ENCODE measurements around the gene EFCAB6.

EFCAB6 gene

DNA sequence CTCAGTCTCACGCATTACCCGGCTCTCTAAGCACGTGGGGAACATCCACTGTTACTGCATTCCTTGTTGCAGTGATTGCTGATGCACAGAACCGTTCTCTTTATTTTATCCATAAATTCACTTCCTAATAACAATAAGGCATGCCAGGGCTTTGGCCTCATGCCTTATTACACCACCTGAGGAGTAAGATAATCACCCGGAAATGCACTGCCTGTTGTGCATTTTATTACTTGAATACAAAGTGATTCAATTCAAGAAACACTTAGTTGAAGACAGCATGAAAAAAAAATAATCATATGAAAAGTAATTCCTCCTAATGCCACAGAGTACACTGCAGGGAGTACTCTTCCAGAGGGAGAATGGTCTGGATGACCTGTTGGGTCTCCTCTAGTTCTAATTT lies 19.2 kb downstream of the EFCAB6 start:
- DNase-seq, result no peak
- TF ChIP-seq POLR2A (IDR thresholded peaks at IDR 0.05; ENCODE audit: low read length), result no peak
- TF ChIP-seq GATA1 (IDR thresholded peaks at IDR 0.05; ENCODE audit: low read depth, low read length), result no peak

DNA sequence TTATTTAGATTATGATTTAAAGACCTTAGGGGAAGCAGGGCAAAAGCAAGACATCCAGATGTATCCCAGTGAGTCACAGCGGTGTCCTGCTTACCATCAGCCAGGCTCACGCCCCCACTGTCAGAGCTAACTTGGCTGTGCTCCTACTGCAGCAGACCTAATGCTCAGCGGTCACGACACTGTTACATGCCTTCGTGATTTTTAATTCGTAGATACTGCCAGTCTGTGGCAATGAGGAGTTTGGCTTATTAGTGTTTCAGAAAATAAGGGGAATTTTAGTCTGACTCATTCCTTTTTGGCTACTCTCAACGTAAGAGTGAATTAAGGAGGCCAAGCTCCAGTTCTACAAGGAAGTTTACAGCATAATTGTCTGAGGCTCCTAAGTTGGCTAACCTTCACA lies 22.7 kb downstream of the EFCAB6 start:
- DNase-seq, result no peak
- TF ChIP-seq POLR2A (IDR thresholded peaks at IDR 0.05; ENCODE audit: low read length), result no peak
- TF ChIP-seq GATA1 (IDR thresholded peaks at IDR 0.05; ENCODE audit: low read depth, low read length), result no peak

DNA sequence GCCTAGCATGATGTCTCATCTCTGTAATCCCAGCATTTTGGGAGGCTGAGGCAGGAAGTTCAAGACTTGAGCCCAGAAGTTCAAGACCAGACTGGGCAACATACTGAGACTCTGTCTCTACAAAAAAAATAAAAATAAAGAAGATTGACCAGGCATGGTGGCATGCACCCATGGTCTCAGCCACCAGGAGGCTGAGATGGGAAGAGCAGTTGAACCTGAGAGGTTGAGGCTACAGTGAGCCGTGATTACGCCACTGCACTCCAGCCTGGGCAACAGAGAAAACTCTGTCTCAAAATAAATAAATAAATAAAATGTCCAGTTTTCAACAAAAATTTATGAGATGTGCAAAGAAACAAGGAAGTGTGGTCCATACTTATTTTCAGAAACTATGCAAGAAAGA lies 28.3 kb downstream of the EFCAB6 start:
- no peak for DNase-seq
- TF ChIP-seq POLR2A (IDR thresholded peaks at IDR 0.05; ENCODE audit: low read length) (no peak), GATA1 (IDR thresholded peaks at IDR 0.05; ENCODE audit: low read depth, low read length) (no peak)

DNA sequence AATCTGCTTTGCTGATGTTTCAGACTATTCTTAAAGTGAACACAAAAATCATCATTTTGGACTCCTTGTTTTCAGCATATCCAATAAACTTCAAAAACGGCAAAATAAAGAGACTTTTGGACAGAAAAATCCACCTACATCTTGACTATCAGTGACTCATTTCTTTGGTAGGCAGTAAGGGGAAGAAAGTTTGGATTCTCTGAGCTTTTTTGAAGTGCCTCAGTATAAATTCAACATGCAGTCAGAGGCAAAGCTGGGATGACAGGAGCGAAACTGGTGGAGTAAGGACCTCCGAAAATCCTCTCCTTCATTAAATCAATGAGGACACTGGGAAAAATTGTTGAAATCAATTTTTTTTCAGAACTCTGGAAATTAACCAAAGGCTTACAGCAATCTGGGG lies 29.7 kb downstream of the EFCAB6 start:
- no peak for DNase-seq
- TF ChIP-seq POLR2A (IDR thresholded peaks at IDR 0.05; ENCODE audit: low read length), result no peak
- no peak for TF ChIP-seq GATA1 (IDR thresholded peaks at IDR 0.05; ENCODE audit: low read depth, low read length)

DNA sequence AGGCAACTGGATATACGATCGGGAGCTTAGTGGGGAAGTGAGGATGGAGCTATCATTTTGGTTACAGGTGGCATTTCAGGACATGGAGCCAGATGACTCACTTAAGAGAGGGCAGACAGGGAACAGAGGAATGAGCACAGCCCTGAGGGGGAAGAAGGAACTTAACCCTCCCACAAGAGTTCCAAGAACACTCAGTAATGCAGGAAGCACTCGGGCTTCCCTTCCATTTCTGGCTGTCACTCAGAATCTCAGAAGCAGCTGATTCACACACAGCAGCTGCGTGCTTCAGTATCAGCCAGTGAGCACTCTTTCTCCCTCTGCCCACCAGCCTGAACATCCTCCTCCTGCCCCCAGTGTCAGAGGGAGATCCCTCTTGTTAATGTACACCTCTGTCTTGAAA lies 34.8 kb downstream of the EFCAB6 start:
- DNase-seq, result no peak
- TF ChIP-seq GATA1 (IDR thresholded peaks at IDR 0.05; ENCODE audit: low read depth, low read length) (no peak), POLR2A (IDR thresholded peaks at IDR 0.05; ENCODE audit: low read length) (no peak)

DNA sequence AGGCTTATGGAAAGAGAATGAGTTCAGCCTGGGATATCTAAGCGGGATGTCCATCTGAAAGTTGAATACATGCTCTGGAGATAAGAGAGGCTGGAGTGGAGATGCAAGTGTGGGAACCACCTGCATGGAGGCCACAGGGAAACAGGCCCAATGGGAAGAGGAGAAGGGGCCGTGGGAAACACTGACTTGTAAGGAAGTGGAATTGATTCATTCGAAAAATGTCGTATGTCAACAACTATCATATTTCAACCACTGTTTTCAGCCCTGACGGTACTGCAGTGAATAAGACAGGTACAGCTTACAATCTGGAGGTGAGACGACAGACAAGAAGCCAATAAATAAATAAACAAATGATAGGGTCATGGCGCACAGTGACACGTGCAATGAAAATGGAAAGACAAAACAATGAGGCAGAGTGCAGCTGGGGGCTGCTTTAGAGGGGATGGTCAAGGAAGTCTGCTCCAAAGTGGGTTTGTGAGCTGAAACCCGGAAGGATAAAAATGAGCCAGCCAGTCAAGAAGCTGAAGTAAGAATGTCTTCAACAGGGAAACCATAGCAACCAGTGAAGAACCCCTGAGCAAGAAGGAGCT lies 35.9 kb downstream of the EFCAB6 start:
- no peak for DNase-seq
- TF ChIP-seq GATA1 (IDR thresholded peaks at IDR 0.05; ENCODE audit: low read depth, low read length), result no peak
- no peak for TF ChIP-seq POLR2A (IDR thresholded peaks at IDR 0.05; ENCODE audit: low read length)

DNA sequence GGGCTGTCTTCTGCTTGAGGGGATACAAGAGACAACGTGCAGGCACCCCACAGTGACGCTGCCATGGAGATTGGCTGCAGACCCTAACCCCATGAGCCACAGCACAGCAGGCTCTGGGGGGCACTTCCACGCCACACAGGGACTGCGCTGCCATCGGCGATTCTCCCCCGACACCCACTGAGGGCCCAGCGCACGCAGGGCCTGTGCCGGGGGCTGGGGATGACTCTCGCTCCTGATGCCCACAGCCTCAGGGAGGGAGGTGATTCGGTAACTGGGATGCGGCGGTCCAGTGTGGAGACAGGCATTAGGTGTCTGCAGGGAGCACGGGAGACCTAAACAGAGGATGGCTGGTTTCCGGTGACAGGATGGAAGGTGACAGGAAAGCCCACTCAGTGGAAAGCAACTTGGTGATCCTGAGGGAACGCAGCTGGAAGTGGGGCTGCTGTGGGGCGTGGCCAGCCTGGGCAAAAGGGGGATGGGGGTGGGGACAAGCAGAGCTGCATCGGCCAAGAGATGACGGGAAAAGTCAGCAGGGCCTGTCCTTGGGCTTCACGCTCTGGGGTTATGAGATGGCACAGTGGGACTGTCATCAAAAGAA lies 37.7 kb downstream of the EFCAB6 start:
- TF ChIP-seq GATA1 (IDR thresholded peaks at IDR 0.05; ENCODE audit: low read depth, low read length) (no peak), POLR2A (IDR thresholded peaks at IDR 0.05; ENCODE audit: low read length) (no peak)
- DNase-seq, result no peak

DNA sequence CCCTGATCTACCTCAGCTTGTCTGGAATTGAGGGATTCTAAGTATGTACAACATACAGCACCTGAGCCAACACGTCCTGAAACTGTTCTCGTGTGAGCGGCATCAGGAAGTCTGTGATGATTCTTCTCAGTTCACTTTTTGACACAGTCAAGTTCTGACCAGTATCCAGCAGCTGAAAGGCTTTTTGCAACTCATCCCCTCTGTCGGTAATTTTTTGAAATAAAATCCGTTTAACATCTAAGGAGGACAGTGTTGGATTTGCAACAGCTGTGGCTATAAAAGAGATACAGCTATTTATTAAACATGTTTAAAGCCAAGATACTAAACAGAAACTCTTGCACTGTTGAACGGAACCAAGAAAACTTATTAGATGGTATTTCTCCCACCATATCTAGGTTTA lies 39.3 kb downstream of the EFCAB6 start:
- DNase-seq, result no peak
- TF ChIP-seq GATA1 (IDR thresholded peaks at IDR 0.05; ENCODE audit: low read depth, low read length), result no peak
- no peak for TF ChIP-seq POLR2A (IDR thresholded peaks at IDR 0.05; ENCODE audit: low read length)

DNA sequence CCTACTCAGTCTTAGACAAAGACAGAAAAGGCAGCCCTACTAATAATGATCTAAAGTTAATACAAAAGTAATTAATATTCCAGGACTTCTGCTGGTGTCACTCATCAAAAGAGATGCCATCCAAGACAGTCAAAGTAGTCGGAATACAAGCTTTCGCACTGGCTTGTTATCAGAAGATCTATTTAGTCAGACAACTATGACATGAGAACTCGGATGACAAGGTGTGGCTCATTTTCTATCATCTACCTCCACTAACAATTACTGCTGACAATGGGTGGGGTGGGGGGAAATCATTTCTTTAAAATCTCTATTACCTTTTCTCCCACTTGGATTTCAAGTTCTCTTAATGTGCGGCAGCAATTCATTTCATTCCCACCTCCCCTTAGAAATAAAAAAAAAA lies 56.7 kb downstream of the EFCAB6 start:
- no peak for TF ChIP-seq GATA1 (IDR thresholded peaks at IDR 0.05; ENCODE audit: low read depth, low read length)
- TF ChIP-seq POLR2A (IDR thresholded peaks at IDR 0.05; ENCODE audit: low read length), result no peak
- no peak for DNase-seq

DNA sequence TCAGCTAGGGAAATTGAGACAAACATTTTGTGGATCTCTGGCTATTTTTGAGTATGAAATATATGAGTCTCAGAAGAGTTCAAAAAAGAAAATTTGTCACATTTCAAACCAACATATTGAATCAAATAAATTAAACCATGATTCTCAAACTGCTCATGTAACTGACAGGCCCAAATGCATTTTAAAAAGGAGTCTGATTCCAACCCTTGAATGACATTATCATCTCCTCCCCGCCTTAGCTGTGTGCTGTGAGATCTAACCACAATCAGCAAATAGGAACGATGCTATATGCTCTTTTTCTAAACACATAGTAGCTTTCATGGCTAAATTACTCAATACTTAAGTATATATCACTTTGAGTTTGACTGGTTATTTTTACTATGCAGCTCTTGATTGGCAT lies 57.1 kb downstream of the EFCAB6 start:
- TF ChIP-seq GATA1 (IDR thresholded peaks at IDR 0.05; ENCODE audit: low read depth, low read length) (no peak), POLR2A (IDR thresholded peaks at IDR 0.05; ENCODE audit: low read length) (no peak)
- DNase-seq, result no peak

DNA sequence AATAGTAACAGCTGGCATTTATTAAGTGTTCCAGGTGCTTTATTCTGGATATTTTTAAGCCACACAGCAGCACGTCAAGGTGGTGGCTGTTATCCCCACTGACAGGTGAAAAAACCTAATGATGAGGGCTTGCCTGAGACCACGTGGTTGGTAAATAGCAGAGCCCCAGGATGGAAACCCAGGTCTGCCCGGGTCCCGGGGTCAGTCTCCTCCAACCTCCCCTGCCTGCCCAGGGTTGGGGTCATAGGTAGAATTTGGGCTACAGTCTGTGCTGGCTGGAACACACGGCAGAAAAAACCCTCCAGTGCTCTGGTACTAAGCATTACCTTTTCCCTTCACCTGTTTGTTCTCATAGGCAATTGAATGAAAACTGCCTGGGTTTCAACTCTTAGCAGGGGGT lies 57.9 kb downstream of the EFCAB6 start:
- TF ChIP-seq GATA1 (IDR thresholded peaks at IDR 0.05; ENCODE audit: low read depth, low read length), result no peak
- TF ChIP-seq POLR2A (IDR thresholded peaks at IDR 0.05; ENCODE audit: low read length), result no peak
- DNase-seq, result no peak

DNA sequence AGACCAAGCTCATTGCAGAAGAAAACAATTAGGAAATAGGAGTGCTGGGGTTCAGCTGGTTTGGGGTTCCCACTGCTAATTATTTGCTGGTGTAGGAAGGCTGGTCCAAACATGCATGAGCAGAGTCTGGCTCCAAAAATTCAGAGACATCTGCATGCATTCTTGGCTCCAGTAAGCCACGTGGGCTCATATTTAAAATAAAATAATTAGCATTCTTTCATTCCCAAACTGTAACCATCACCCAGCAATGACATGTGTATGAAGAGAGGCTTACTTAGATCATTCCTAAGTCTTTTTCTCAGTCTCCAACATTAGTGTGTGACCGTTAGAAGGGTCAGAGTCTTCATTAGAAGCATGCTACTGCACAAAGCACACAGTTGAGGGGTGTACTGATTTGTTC lies 58.4 kb downstream of the EFCAB6 start:
- DNase-seq, result no peak
- no peak for TF ChIP-seq POLR2A (IDR thresholded peaks at IDR 0.05; ENCODE audit: low read length)
- no peak for TF ChIP-seq GATA1 (IDR thresholded peaks at IDR 0.05; ENCODE audit: low read depth, low read length)

DNA sequence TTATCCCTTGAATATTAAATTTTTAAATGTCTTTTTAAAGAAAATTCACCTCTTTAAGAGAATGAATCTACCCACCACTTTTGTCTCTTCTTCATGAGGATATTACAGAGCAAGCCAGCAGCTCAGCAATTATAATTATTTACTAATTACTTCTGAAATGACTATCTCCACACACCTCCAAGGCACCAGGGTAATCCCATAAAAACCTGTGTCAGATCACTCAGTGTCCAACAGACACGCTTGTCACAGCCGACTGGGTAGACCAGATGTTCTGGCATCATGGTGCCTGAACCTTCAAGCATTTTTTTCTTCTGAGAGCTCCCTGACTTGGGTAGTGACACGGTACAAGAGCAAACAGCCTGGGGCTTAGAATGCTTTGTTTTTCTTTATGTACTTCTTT lies 61.4 kb downstream of the EFCAB6 start:
- no peak for DNase-seq
- TF ChIP-seq POLR2A (IDR thresholded peaks at IDR 0.05; ENCODE audit: low read length) (no peak), GATA1 (IDR thresholded peaks at IDR 0.05; ENCODE audit: low read depth, low read length) (no peak)

DNA sequence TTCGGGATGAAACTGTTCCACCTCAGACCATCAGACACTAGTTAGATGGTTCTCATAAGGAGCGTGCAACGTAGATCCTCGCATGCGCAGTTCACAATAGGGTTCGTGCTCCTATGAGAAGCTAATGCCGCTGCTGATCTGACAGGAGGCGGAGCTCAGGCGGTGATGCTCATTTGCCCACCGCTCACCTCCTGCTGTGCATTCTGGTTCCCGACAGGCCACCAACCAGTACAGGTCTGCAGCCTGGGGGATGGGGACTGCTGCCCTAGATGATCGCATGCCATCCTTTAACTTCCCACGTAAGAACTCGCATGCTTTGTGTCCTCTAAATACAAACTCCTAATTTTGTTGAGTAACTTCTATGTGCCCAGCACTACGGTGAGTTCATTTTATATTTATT lies 62.6 kb downstream of the EFCAB6 start:
- TF ChIP-seq POLR2A (IDR thresholded peaks at IDR 0.05; ENCODE audit: low read length), result no peak
- no peak for TF ChIP-seq GATA1 (IDR thresholded peaks at IDR 0.05; ENCODE audit: low read depth, low read length)
- DNase-seq, result no peak

DNA sequence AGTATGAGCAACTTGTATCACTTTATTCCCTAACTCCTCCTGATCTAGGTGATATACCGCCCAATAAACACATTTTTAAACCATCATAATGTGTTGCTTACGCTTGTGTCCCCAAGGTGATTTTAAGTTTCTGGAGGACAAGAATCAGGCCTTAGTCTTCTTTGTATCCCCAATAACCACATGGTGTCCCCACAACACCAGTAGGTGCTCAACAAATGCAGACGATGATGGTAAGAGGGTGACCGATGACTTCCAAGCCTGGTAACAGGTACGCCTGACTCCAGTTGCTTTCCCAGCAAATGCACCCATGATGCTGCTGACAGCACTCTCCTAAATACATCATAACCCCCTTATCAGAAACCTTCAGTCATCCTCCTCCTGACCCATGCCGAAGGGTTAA lies 64.2 kb downstream of the EFCAB6 start:
- DNase-seq, result no peak
- TF ChIP-seq POLR2A (IDR thresholded peaks at IDR 0.05; ENCODE audit: low read length) (no peak), GATA1 (IDR thresholded peaks at IDR 0.05; ENCODE audit: low read depth, low read length) (no peak)

Data from erythroblast (primary cell).